T-helper 2 cell (primary cell): ENCODE results near the gene RNF20.
"Not testable (repeated sequence)": the region's sequence is repeated elsewhere in the genome, so short reads cannot be mapped to it uniquely, and the experiment has no call there.

Experiments
- DNase-seq, 5 experiments: peaks; one replicate each; pipeline versions ENCODE4 v3.0.0 to v3.0.0-alpha.2; 2012 to 2022

Gene RNF20

GRCh38 chr9:101530076-101530711 lies 3.5 kb upstream of the RNF20 start:
- DNase-seq: peak in 4 of 5 experiments; percentile 46 to 80 (median 50)

GRCh38 chr9:101536351-101536750 lies 2.7 kb downstream of the RNF20 start:
- no peak for DNase-seq

- DNase-seq: peak in 1 of 5 experiments; percentile 25
These were observed 3.3 kb downstream of the RNF20 start for GRCh38 chr9:101536938-101537337.

GRCh38 chr9:101540069-101540468 lies 6.4 kb downstream of the RNF20 start:
- no peak for DNase-seq

GRCh38 chr9:101543098-101543735 lies 9.6 kb downstream of the RNF20 start:
- no peak for DNase-seq

- not testable (repeated sequence) for DNase-seq
These were observed 15.9 kb downstream of the RNF20 start for GRCh38 chr9:101549472-101550098.

- peak in 2 of 5 experiments; percentile 17 to 69 for DNase-seq
These were observed 28.1 kb downstream of the RNF20 start for GRCh38 chr9:101561740-101562139.

- no peak for DNase-seq
These were observed 29.3 kb downstream of the RNF20 start for GRCh38 chr9:101562966-101563365.

GRCh38 chr9:101564252-101564651 lies 30.6 kb downstream of the RNF20 start:
- no peak for DNase-seq

GRCh38 chr9:101566904-101567724 lies 33.5 kb downstream of the RNF20 start:
- DNase-seq: peak in 1 of 5 experiments; percentile 59

- no peak for DNase-seq
These were observed 34.2 kb downstream of the RNF20 start for GRCh38 chr9:101567725-101568350.

- DNase-seq: peak in 2 of 5 experiments; percentile 24 to 31
These were observed 36.3 kb downstream of the RNF20 start for GRCh38 chr9:101569741-101570501.

GRCh38 chr9:101571114-101571513 lies 37.5 kb downstream of the RNF20 start:
- DNase-seq: no peak

GRCh38 chr9:101572316-101572715 lies 38.7 kb downstream of the RNF20 start:
- no peak for DNase-seq

- DNase-seq: no peak
These were observed 41.2 kb downstream of the RNF20 start for GRCh38 chr9:101574731-101575333.

GRCh38 chr9:101578378-101578777 lies 44.7 kb downstream of the RNF20 start:
- DNase-seq: no peak

- DNase-seq: no peak
These were observed 46.3 kb downstream of the RNF20 start for GRCh38 chr9:101579711-101580545.

GRCh38 chr9:101582553-101582952 lies 48.9 kb downstream of the RNF20 start:
- DNase-seq: no peak

- DNase-seq: no peak
These were observed 52.1 kb downstream of the RNF20 start for GRCh38 chr9:101585740-101586139.

GRCh38 chr9:101586651-101587050 lies 53.0 kb downstream of the RNF20 start:
- peak in 1 of 5 experiments; percentile 77 for DNase-seq
